ENCODE results near the gene KCNN2. TPM values are rescaled to one million over a fixed set of nuclear protein-coding genes. Genes with fewer than 3 reads are reported as not detected.

KCNN2 gene
- total RNA-seq, 1 donor from 2014 or later: not detected

GRCh38 chr5:114434396-114435219 lies 72.7 kb downstream of the KCNN2 start:
- TF ChIP-seq CTCF (conservative IDR thresholded peaks at IDR 0.05; ENCODE audit: low read depth, low read length): no peak
- DNase-seq (ENCODE audit: low read depth): no peak
- H3K4me3 ChIP-seq (ENCODE audit: low read depth, low read length): no peak overlapping the region

GRCh38 chr5:114435220-114435481 lies 73.3 kb downstream of the KCNN2 start:
- no peak for TF ChIP-seq CTCF (conservative IDR thresholded peaks at IDR 0.05; ENCODE audit: low read depth, low read length)
- H3K4me3 ChIP-seq (ENCODE audit: low read depth, low read length): no peak overlapping the region
- no peak for DNase-seq (ENCODE audit: low read depth)

GRCh38 chr5:114435885-114436299 lies 74.0 kb downstream of the KCNN2 start:
- no peak for DNase-seq (ENCODE audit: low read depth)
- TF ChIP-seq CTCF (conservative IDR thresholded peaks at IDR 0.05; ENCODE audit: low read depth, low read length): no peak
- H3K4me3 ChIP-seq (ENCODE audit: low read depth, low read length): no peak overlapping the region

- DNase-seq (ENCODE audit: low read depth): no peak
- TF ChIP-seq CTCF (conservative IDR thresholded peaks at IDR 0.05; ENCODE audit: low read depth, low read length): no peak
- no peak overlapping the region for H3K4me3 ChIP-seq (ENCODE audit: low read depth, low read length)
Observed at GRCh38 chr5:114437936-114438335, 76.1 kb downstream of the KCNN2 start.

GRCh38 chr5:114438471-114438870 lies 76.6 kb downstream of the KCNN2 start:
- TF ChIP-seq CTCF (conservative IDR thresholded peaks at IDR 0.05; ENCODE audit: low read depth, low read length): no peak
- no peak for DNase-seq (ENCODE audit: low read depth)
- no peak overlapping the region for H3K4me3 ChIP-seq (ENCODE audit: low read depth, low read length)

- DNase-seq (ENCODE audit: low read depth): no peak
- no peak overlapping the region for H3K4me3 ChIP-seq (ENCODE audit: low read depth, low read length)
- TF ChIP-seq CTCF (conservative IDR thresholded peaks at IDR 0.05; ENCODE audit: low read depth, low read length): peak; percentile 35
Observed at GRCh38 chr5:114447084-114447773, 85.4 kb downstream of the KCNN2 start.

All from epithelial cell of proximal tubule (primary cell).